GM21390 (cell line): ENCODE results near the gene EIF2B1.
A peak's percentile ranks its signal among the peaks of the same experiment; 100 is the strongest.

Experiments
- ATAC-seq: cut with Tn5 transposase; IDR thresholded peaks from one replicate; pipeline ENCODE4 v1.9.1; 2021; ENCODE audit not compliant: unreplicated experiment

EIF2B1 gene

GRCh38 chr12:123633379-123634141 lies at the start of gene EIF2B1, which contains the start of gene GTF2H3:
Gene EIF2B1 (minus strand): TSS chr12:123633686. CDS start chr12:123633557, 129 bp downstream.
Gene GTF2H3 (plus strand): TSS chr12:123633829. CDS start chr12:123633860, 31 bp downstream.
- ATAC-seq = peak; percentile 92

- ATAC-seq = no peak
These were observed 48.1 kb upstream of the EIF2B1 start for GRCh38 chr12:123681605-123682004.

- ATAC-seq = no peak
These were observed 45.5 kb upstream of the EIF2B1 start for GRCh38 chr12:123678981-123679380.

GRCh38 chr12:123676616-123677320 lies 43.3 kb upstream of the EIF2B1 start:
- ATAC-seq = no peak

DNA sequence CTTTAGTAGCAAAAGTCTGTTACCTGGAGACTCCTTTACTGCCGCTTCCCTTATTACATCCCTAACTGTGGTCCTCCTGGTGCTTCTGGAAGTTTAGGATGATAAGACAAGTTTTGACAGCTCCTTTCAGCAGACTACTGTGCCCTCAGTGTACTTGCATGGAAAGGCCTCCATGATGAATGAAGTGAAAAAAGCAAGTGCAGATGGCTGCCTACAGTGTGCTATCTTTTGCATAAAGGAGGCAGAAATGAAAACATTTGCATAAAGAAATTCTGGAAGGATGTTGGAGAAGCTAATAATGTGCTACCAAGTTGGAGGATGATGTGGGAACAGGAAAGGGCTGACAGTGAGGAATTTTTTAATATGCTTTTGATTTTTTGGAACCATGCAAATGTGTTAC lies 42.0 kb upstream of the EIF2B1 start:
- ATAC-seq = no peak

DNA sequence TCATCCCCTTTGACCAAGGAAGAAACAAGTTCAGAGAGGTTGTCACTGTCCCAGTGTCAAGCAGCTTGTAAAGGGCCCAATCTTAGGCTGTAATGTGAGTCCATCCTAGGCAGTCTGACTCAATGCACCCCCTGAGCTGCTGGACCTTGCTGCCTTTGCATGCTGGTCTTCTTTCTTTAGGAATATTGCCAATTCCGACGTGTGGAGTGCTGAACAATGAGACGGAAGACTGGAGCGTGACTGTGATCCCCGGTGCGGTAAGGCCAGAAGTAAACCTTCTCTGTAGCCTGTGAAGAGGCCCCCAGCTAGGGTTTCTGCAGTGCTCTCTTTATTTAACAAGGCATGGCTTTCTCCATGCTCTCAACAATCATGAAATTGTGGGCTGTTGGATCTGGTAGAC lies 38.4 kb upstream of the EIF2B1 start:
- no peak for ATAC-seq

DNA sequence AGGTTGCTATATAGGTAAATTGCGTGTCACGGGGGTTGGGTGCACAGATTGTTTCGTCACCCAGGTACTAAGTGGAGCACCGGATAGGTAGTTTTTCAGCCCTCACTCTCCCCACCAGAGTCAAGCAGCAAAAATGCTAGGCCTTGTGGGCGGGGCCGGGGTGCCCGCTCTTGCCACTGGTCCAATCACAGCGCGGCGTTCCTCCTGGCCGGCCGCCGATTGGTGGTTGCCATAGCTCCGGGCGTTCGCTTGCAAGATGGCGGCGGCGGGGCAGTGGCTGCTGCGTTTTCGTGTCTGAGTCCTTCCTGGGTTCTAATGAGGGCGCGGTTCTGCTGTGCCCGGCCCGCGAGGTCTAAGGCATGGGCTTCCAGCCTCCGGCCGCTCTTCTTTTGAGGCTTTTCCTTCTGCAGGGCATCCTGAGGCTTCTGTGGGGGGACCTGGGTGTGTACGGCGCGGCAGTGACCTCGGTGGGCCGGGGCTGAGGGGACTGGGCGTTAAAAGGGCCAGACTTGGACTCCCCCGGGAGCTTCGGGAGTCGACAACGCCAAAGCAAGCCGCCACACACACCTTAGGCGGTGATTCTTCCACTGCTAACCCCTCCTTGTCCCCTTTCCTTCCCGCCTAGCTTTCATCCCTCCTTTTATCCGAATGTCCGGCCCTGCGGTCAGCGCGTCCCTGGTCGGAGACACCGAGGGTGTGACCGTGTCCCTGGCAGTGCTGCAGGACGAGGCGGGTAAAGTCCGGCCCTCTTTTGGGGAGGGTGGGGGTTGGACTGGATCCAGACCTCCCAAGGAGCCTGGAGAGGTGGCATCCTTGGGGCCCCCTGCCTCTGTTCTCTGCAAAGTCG lies 37.6 kb upstream of the EIF2B1 start, which contains the start of gene TCTN2:
Gene TCTN2, plus strand, starts transcription at position 232 of the 847 bp plus-strand sequence. Its CDS starts 128 bp downstream, at position 360.
- ATAC-seq = peak; percentile 100

DNA sequence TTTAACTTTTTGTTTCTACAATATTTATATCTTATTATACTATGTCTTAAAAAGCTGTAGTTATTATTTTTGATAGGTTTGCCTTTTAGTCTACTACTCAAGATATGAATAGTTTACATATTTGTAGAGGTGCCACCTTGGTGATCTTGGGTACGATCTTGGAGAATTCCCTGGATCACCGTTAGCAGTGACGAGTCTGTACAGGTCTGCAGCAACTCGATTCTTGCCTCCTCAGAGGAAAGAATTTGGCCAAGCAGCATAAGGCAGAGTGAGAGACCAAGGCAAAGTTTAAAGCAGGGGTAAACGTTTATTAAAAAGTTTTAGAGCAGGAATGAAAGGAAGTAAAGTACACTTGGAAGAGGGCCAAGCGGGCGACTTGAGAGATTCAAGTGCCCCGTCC lies 34.3 kb upstream of the EIF2B1 start:
- no peak for ATAC-seq

DNA sequence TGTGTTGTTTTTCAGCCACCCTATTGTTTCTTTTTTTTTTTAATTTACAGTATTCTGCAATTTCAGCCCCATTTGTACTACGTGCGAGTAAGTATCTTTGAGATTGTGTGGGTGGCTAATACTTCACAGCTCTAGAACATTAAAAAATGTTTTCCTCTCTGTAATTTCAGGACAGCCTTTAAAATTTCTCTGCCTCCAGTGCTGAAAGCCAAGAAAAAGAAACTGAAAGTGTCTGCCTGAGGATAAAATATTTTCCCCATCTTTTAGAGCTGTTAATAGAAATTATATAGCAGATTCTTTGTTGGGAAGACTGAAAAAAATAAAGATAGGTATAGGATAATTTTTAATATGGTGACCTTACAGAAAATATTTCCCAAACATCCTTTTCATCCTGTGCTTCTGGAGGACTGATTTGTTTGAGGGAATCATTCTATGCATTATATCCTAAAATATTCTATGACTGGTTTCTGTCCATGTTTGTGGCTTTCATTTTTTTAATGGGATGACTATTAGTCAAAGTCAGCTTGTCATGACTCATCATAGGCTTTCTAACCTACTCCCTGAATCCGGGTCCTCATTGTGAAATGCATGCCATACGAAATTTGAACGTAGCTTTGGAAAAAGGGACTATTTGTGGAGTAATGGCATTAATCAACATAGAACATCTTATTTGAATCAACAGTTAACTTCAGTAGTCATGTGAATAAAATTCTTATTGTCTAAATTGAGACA lies 26.7 kb upstream of the EIF2B1 start:
- ATAC-seq = no peak

DNA sequence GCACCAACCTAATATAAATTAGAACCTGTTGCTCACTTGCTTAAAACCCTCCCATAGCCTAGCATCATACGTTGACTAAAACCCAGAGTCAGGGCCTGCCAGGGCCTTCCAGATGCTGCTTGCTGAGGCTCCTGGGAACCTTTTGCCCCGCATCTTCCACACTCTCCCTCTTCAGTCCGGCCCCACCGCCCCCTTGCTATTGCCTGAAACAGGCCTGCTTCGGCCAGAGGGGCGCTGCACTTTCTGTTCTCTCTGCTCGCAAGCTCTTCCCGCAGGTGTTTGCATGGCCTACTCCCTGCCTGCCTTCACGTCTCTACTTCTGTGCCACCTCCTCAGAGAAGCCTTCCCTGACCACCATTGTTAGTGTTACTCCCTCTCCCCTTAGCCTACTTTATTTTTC lies 23.7 kb upstream of the EIF2B1 start:
- no peak for ATAC-seq

- no peak for ATAC-seq
These were observed 22.9 kb upstream of the EIF2B1 start for GRCh38 chr12:123656392-123656791.

DNA sequence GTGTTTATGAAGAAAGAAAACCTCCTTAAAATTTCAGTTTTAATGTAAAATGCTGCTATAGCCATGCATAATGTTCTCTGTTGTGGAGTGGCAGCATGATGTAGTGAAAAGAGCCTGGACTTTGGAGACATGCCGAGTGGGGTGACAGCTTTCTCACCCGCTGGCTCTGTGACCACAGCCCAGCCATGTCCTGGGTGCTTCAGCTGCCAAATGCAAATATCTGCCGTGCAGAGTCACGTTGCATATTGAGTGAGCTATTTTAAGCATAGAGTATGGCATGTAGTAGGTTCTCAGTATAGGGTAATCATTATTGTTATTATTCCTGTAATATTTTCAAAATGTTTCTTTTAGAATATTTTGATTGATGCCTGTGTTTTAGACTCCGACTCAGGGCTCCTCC lies 21.9 kb upstream of the EIF2B1 start:
- ATAC-seq = peak; percentile 95

- ATAC-seq = no peak
These were observed 20.7 kb upstream of the EIF2B1 start for GRCh38 chr12:123654129-123654701.

- no peak for ATAC-seq
These were observed 14.9 kb upstream of the EIF2B1 start for GRCh38 chr12:123648401-123648800.

DNA sequence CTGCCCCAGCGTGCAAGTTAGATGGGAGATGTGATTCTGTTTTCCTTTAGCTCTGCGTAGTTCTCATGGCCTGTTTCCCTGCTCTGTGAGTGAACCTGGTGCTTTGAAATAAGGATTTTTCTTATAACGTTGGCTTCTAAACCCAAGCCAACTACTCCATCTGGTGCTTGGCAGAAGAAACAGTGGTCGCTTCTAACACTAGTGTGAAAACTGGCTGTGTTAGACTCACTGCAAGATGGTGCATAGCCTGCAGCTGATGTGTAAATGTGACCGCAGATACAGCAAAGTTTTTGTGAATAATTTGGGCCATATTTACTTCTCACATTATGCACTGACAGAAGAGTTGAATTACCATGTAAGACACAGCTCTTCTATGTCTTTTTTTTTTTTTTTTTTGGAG lies 12.4 kb upstream of the EIF2B1 start:
- no peak for ATAC-seq

DNA sequence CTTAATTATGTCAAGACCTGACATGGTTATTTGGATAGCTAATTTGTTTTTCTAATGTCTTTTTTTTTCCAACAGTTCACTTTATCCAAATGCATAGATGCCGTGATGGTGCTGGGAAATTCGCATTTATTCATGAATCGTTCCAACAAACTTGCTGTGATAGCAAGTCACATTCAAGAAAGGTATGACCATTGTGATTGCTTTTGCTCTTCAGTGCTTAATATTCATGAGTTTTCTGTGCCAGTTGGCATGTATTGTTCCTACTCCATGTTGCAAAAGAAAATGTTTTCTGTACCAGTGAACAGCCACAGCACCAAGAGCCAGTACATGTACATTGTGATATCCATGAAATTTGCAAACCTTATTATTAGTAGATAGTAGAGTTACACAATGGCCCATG lies 11.9 kb upstream of the EIF2B1 start:
- ATAC-seq = no peak

- no peak for ATAC-seq
These were observed 10.4 kb upstream of the EIF2B1 start for GRCh38 chr12:123643911-123644310.

DNA sequence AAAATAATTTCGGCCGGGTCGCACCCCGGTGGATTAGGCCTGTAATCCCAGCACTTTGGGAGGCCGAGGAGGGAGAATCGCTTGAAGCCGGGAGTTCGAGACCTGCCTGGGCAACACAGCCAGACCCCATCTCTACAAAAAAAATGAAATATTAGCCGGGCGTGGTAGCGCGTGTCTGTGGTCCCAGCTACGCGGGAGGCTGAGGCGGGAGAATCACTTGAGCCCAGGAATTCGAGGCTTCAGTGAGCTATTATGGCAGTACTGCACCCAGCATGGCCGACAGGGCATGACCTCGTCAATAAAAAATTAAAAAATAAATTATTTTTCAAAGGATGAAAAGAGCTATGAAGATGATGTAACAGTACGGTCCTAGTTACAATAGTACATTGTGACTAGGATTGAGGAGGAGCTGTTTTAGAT lies 666 bp upstream of the EIF2B1 start:
- ATAC-seq = no peak

DNA sequence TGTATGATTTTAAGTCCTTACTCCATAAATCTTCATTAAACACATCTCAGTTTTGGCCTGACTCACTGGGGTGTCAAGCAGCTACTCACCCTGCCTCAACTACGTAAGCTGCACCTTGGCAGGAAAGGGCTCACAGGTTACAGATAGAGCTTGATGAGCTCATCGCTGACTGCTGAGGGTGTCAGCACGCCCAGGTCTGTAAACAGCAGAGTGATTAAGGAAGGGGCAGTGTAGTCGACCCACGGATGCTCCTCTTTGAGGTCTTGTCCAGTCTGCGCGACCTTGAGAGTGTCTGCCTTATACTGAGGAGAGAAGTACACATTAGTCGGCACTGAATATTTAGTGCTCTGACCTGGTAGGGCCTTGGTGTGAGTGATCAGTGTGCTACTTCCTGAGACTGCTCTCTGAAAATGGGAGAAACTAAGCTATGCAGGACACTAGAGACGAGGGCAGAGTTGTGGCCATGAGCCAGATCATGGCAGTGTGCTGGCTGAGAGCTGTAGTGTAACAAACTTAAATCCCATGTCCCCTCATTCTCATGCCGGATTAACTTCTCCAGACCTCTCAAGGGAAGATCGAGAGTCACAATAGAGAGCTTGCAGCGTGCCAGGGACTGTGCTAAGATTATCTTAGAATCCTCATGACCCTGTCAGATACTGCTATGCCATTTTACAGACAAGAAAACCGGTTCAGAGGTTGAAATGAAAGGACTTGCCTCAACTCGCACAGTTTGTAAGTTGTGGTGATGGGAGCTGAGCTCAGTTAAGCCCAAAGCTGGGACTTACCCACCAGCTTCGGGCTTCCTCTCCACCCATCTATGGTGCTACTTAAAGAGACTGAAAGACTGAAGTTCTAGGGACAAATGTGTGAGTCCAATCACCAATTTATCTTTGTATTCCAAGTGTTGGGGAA lies 11.6 kb downstream of the EIF2B1 start:
- no peak for ATAC-seq
